PC-9 (cell line): Measurements from ENCODE around the gene CCDC33. TPM values are rescaled to one million over a fixed set of nuclear protein-coding genes. Genes with fewer than 3 reads are reported as not detected.

Source experiments
- BruUV-seq: library from RNA; stranded (reverse); fragments of 400-500 nt; replicated peaks from 2 replicates; lab custom pipeline; 2021; lab: Mats Ljungman, UMichigan
- CTCF ChIA-PET: fragments of 300-600 bp; sonication (Branson Sonifier 250); formaldehyde crosslinking; loops from one replicate; lab custom pipeline; 2022; ENCODE audit warnings: antibody characterized with exemption; lab: Charles Lee
- POLR2A ChIA-PET: fragments of 300-600 bp; sonication (Branson Sonifier 250); formaldehyde crosslinking; loops from one replicate; lab custom pipeline; 2022; ENCODE audit warnings: antibody characterized with exemption; ENCODE audit not compliant: unreplicated experiment; lab: Charles Lee
- DNase-seq, 2 experiments: peaks; one replicate each; pipeline versions ENCODE4 v3.0.0 to v3.0.0-alpha.2; 2015 to 2022; ENCODE audit warnings: mixed read lengths in 1 of 2
- H2AFZ ChIP-seq: fragments of 200-600 bp; sonication (generic); 2 replicates; pipeline ENCODE4 v1.8.1; 2017; ENCODE audit warnings: antibody characterized with exemption
- H3F3A ChIP-seq: fragments of 200-600 bp; sonication (generic); 2 replicates; pipeline ENCODE4 v1.8.1; 2017; ENCODE audit warnings: antibody characterized with exemption, mild to moderate bottlenecking, low read depth; ENCODE audit not compliant: insufficient read depth
- H3K27ac ChIP-seq: fragments of 200-600 bp; sonication (generic); 2 replicates; pipeline ENCODE4 v1.6.1; 2016; ENCODE audit warnings: mixed run types
- H3K27me3 ChIP-seq: fragments of 200-600 bp; sonication (generic); 2 replicates; pipeline ENCODE4 v1.6.1; 2016; ENCODE audit warnings: low read depth, mixed run types; ENCODE audit not compliant: insufficient read depth
- H3K36me3 ChIP-seq: fragments of 200-600 bp; sonication (generic); 2 replicates; pipeline ENCODE4 v1.6.1; 2016; ENCODE audit warnings: low read depth, mixed run types
- H3K4me1 ChIP-seq: fragments of 200-600 bp; sonication (generic); replicated peaks from 2 replicates; pipeline ENCODE4 v1.6.1; 2016; ENCODE audit warnings: mixed run types; ENCODE audit not compliant: insufficient read depth
- H3K4me2 ChIP-seq: fragments of 200-600 bp; sonication (generic); 2 replicates; pipeline ENCODE4 v1.6.1; 2017; ENCODE audit warnings: mixed run types
- H3K4me3 ChIP-seq: fragments of 200-600 bp; sonication (generic); 2 replicates; pipeline ENCODE4 v1.6.1; 2016; ENCODE audit warnings: mixed run types
- H3K79me2 ChIP-seq: fragments of 200-600 bp; sonication (generic); 2 replicates; pipeline ENCODE4 v1.6.1; 2017; ENCODE audit warnings: low read depth, mixed run types
- H3K9me2 ChIP-seq: fragments of 200-600 bp; sonication (generic); 2 replicates; pipeline ENCODE4 v1.8.1; 2017; ENCODE audit warnings: mild to moderate bottlenecking; ENCODE audit not compliant: insufficient read depth
- H3K9me3 ChIP-seq: fragments of 200-600 bp; sonication (generic); 2 replicates; pipeline ENCODE4 v1.8.1; 2016; ENCODE audit warnings: low read depth; ENCODE audit not compliant: insufficient read depth
- H4K20me1 ChIP-seq: fragments of 200-600 bp; sonication (generic); 2 replicates; pipeline ENCODE4 v1.8.1; 2017; ENCODE audit not compliant: insufficient read depth
- EZH2 ChIP-seq: fragments of 200-600 bp; sonication (generic); IDR thresholded peaks from 2 replicates; pipeline ENCODE4 v1.8.0; 2017; ENCODE audit warnings: antibody characterized with exemption, low read depth
- intact Hi-C: fragments of 100-400 bp; cut with micrococcal nuclease; formaldehyde crosslinking; loops from one replicate; pipeline ENCODE4 v1.10.0; 2022; ENCODE audit not compliant: unreplicated experiment
- total RNA-seq: library from RNA; stranded (reverse); gene quantifications from 2 replicates; pipeline ENCODE4 v1.2.3, GENCODE V29; 2021
- TF ChIP-seq, protein P1 (sequence below): fragments of 200-600 bp; sonication (generic); conservative IDR thresholded peaks from 2 replicates; pipeline ENCODE4 v1.6.1; 2017; ENCODE audit warnings: mixed run types, antibody characterized with exemption, mild to moderate bottlenecking, moderate library complexity

CCDC33 gene
- total RNA-seq, 1 experiment from 2014 or later = 7.5 TPM

GRCh38 chr15:74385733-74386132, 149.6 kb downstream of the CCDC33 start:
- no peaks in the 10 kb centered on the region for H3K79me2 ChIP-seq
- peaks cover 72% of the 10 kb centered on the region for H3K4me1 ChIP-seq
- peak overlapping the region; percentile 42 for H3K4me2 ChIP-seq
- no peaks in the 10 kb centered on the region for H3K36me3 ChIP-seq
- no peak for DNase-seq
- H3K27ac ChIP-seq = peak overlapping the region; percentile 88
- intact Hi-C loops = loop anchor here (1.0 kb wide), 1 partner anchor 38 kb away; no protein-coding TSS in a partner anchor
- ChIA-PET CTCF (interaction anchor here (0.5 to 1.2 kb wide), 3 partner anchors 46 to 258 kb away, joined by 3 to 10 read pairs (median 5); no protein-coding TSS in a partner anchor), POLR2A (interaction anchor here (0.6 to 2.0 kb wide), 8 partner anchors 9 to 346 kb away, joined by 4 to 22 read pairs (median 10); no protein-coding TSS in a partner anchor)
- H3F3A ChIP-seq = peaks cover 10% of the 10 kb centered on the region; the same call in 1 of the 2 replicates
- H3K27me3 ChIP-seq = no peaks in the 10 kb centered on the region
- no peak overlapping the region for H2AFZ ChIP-seq
- no peak for TF ChIP-seq EZH2
- TF ChIP-seq, protein P1, sequence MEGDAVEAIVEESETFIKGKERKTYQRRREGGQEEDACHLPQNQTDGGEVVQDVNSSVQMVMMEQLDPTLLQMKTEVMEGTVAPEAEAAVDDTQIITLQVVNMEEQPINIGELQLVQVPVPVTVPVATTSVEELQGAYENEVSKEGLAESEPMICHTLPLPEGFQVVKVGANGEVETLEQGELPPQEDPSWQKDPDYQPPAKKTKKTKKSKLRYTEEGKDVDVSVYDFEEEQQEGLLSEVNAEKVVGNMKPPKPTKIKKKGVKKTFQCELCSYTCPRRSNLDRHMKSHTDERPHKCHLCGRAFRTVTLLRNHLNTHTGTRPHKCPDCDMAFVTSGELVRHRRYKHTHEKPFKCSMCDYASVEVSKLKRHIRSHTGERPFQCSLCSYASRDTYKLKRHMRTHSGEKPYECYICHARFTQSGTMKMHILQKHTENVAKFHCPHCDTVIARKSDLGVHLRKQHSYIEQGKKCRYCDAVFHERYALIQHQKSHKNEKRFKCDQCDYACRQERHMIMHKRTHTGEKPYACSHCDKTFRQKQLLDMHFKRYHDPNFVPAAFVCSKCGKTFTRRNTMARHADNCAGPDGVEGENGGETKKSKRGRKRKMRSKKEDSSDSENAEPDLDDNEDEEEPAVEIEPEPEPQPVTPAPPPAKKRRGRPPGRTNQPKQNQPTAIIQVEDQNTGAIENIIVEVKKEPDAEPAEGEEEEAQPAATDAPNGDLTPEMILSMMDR = no peak
- H3K9me2 ChIP-seq = no peaks in the 10 kb centered on the region
- no TSS peak for BruUV-seq
- no peak overlapping the region for H3K4me3 ChIP-seq
- no peaks in the 10 kb centered on the region for H3K9me3 ChIP-seq
- H4K20me1 ChIP-seq = no peaks in the 10 kb centered on the region

Other genes with a start within 250 kb of the CCDC33 start
- gene STOML1, start 244.0 kb upstream of the CCDC33 start, total RNA-seq = 6.0 and 6.1 TPM in 2 replicates
- 67.2 and 81.8 TPM in 2 replicates for gene PML, start 241.6 kb upstream of the CCDC33 start, total RNA-seq
- 1.2 TPM in 1 of 2 replicates, not detected in the other for gene GOLGA6A, start 153.8 kb upstream of the CCDC33 start, total RNA-seq
- gene ISLR2, start 105.7 kb upstream of the CCDC33 start, total RNA-seq = 0.15 and 0.25 TPM in 2 replicates
- gene ISLR, start 62.6 kb upstream of the CCDC33 start, total RNA-seq = not detected in 2 replicates
- 64.9 and 83.6 TPM in 2 replicates for gene STRA6, start 33.5 kb upstream of the CCDC33 start, total RNA-seq
- 7.1 and 9.6 TPM in 2 replicates for gene CYP11A1, start 131.3 kb downstream of the CCDC33 start, total RNA-seq
- gene SEMA7A, start 197.6 kb downstream of the CCDC33 start, total RNA-seq = 8.3 and 14.5 TPM in 2 replicates
- 73.9 and 89.6 TPM in 2 replicates for gene UBL7, start 224.8 kb downstream of the CCDC33 start, total RNA-seq